A673 (cell line): ENCODE measurements around the gene ASTN2. TPM values are rescaled to one million over a fixed set of nuclear protein-coding genes. Genes with fewer than 3 reads are reported as not detected.

Source experiments
- BruUV-seq: library from RNA; stranded (reverse); fragments of 400-500 nt; replicated peaks from 2 replicates; lab custom pipeline; 2021; lab: Mats Ljungman, UMichigan
- CTCF ChIA-PET: fragments of 300-600 bp; sonication (Branson Sonifier 250); formaldehyde crosslinking; loops from one replicate; lab custom pipeline; 2022; ENCODE audit warnings: antibody characterized with exemption; lab: Charles Lee
- POLR2A ChIA-PET: fragments of 300-600 bp; sonication (Branson Sonifier 250); formaldehyde crosslinking; loops from one replicate; lab custom pipeline; 2022; ENCODE audit warnings: antibody characterized with exemption; ENCODE audit not compliant: low non-redundant PET; lab: Charles Lee
- DNase-seq: peaks from one replicate; pipeline ENCODE4 v3.0.0-alpha.2; 2015; ENCODE audit warnings: low spot score
- H3K27ac ChIP-seq: fragments of 200-600 bp; sonication (generic); 2 replicates; pipeline ENCODE4 v1.5.1; 2016; ENCODE audit warnings: mixed run types, low read depth, mild to moderate bottlenecking, mixed read lengths, antibody characterized with exemption, low read length; ENCODE audit not compliant: poor library complexity, severe bottlenecking
- H3K27me3 ChIP-seq: fragments of 200-600 bp; sonication (generic); replicated peaks from 2 replicates; pipeline ENCODE4 v1.6.1; 2017; ENCODE audit warnings: mixed run types, low read depth, mild to moderate bottlenecking, mixed read lengths, antibody characterized with exemption, low read length; ENCODE audit not compliant: insufficient read depth, poor library complexity
- H3K36me3 ChIP-seq: fragments of 200-600 bp; sonication (generic); 2 replicates; pipeline ENCODE4 v1.6.1; 2016; ENCODE audit warnings: mixed run types, mild to moderate bottlenecking, mixed read lengths, antibody characterized with exemption, low read length; ENCODE audit not compliant: insufficient read depth, poor library complexity, severe bottlenecking
- H3K4me1 ChIP-seq: fragments of 200-600 bp; sonication (generic); 2 replicates; pipeline ENCODE4 v1.6.1; 2017; ENCODE audit warnings: mixed run types, mild to moderate bottlenecking, mixed read lengths, antibody characterized with exemption, low read length; ENCODE audit not compliant: insufficient read depth, poor library complexity, severe bottlenecking
- H3K4me3 ChIP-seq: fragments of 200-600 bp; sonication (generic); 2 replicates; pipeline ENCODE4 v1.5.1; 2016; ENCODE audit warnings: low read depth, mixed run types, mild to moderate bottlenecking, mixed read lengths, low read length; ENCODE audit not compliant: poor library complexity, severe bottlenecking
- H3K9me3 ChIP-seq: fragments of 200-600 bp; sonication (generic); 2 replicates; pipeline ENCODE4 v1.6.1; 2016; ENCODE audit warnings: mixed run types, low read depth, mild to moderate bottlenecking, mixed read lengths, antibody characterized with exemption, low read length; ENCODE audit not compliant: poor library complexity, severe bottlenecking
- EZH2 ChIP-seq: fragments of 200-600 bp; sonication (generic); IDR thresholded peaks from 2 replicates; pipeline ENCODE4 v1.6.1; 2017; ENCODE audit warnings: borderline replicate concordance, low read depth, mild to moderate bottlenecking, mixed read lengths, antibody characterized with exemption, low read length; ENCODE audit not compliant: poor library complexity, severe bottlenecking
- intact Hi-C: fragments of 100-400 bp; cut with micrococcal nuclease; formaldehyde crosslinking; loops from one replicate; pipeline ENCODE4 v1.10.0; 2022; ENCODE audit not compliant: unreplicated experiment
- total RNA-seq: library from RNA; stranded (reverse); gene quantifications from 2 replicates; pipeline ENCODE4 v1.2.3, GENCODE V29; 2021
- TF ChIP-seq, protein P1 (sequence below): fragments of 300-800, 200-600 bp; sonication (generic); conservative IDR thresholded peaks from 2 replicates; pipeline ENCODE4 v1.5.1; 2017; ENCODE audit warnings: low read depth, mild to moderate bottlenecking, antibody characterized with exemption, low read length, moderate library complexity, mixed read lengths

ASTN2 gene
- total RNA-seq, 1 experiment from 2014 or later, result 3.4 TPM

DNA sequence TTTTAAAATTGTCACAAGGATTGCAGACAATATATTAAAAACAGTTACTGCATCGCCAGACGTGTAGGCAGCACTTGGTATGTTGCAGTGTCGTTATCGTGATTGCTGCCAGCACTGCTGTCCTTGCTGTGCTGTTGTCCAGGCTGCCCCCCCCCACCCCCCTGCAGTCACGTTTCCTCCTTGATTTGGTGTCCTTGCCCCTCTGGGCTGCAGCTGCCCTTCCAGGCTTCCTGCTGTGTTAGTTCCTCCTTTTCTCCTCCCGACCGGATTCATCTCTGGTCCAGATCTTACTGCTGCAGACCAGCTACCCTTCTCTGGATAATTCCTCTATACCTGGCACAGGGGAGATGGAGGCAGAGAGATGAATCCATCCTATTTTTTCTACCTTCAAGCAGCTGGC is 428.8 kb downstream of the ASTN2 start:
- peaks cover 19% of the 10 kb centered on the region for H3K27me3 ChIP-seq
- intact Hi-C loops, result no loop called here
- no peak for DNase-seq

GRCh38 chr9:116985596-116985995 is 429.3 kb downstream of the ASTN2 start:
- Histone ChIP-seq H3K4me1 (no peaks in the 10 kb centered on the region), H3K36me3 (no peaks in the 10 kb centered on the region), H3K27me3 (peaks cover 19% of the 10 kb centered on the region), H3K9me3 (no peaks in the 10 kb centered on the region), H3K4me3 (no peak overlapping the region), H3K27ac (no peak overlapping the region)
- TF ChIP-seq EZH2, result no peak
- TF ChIP-seq, protein P1, sequence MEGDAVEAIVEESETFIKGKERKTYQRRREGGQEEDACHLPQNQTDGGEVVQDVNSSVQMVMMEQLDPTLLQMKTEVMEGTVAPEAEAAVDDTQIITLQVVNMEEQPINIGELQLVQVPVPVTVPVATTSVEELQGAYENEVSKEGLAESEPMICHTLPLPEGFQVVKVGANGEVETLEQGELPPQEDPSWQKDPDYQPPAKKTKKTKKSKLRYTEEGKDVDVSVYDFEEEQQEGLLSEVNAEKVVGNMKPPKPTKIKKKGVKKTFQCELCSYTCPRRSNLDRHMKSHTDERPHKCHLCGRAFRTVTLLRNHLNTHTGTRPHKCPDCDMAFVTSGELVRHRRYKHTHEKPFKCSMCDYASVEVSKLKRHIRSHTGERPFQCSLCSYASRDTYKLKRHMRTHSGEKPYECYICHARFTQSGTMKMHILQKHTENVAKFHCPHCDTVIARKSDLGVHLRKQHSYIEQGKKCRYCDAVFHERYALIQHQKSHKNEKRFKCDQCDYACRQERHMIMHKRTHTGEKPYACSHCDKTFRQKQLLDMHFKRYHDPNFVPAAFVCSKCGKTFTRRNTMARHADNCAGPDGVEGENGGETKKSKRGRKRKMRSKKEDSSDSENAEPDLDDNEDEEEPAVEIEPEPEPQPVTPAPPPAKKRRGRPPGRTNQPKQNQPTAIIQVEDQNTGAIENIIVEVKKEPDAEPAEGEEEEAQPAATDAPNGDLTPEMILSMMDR, result no peak
- CTCF ChIA-PET, result no interaction called here
- no peak for DNase-seq
- BruUV-seq, result no TSS peak
- intact Hi-C loops, result no loop called here
- POLR2A ChIA-PET, result interaction anchor here (0.6 kb wide), 1 partner anchor 35 kb away, joined by 3 read pairs; no protein-coding TSS in a partner anchor

More for the DNA sequence above, 428.8 kb downstream of the ASTN2 start:
- CTCF ChIA-PET, result no interaction called here
- no TSS peak for BruUV-seq
- H3K9me3 ChIP-seq, result no peaks in the 10 kb centered on the region
- no peak overlapping the region for H3K27ac ChIP-seq
- H3K36me3 ChIP-seq, result no peaks in the 10 kb centered on the region
- H3K4me1 ChIP-seq, result no peaks in the 10 kb centered on the region
- POLR2A ChIA-PET, result interaction anchor here (0.6 kb wide), 1 partner anchor 36 kb away, joined by 3 read pairs; no protein-coding TSS in a partner anchor
- TF ChIP-seq EZH2, result no peak
- TF ChIP-seq, protein P1, result no peak
- no peak overlapping the region for H3K4me3 ChIP-seq

GRCh38 chr9:116984111-116984510 is 430.7 kb downstream of the ASTN2 start:
- DNase-seq, result no peak
- no peaks in the 10 kb centered on the region for H3K9me3 ChIP-seq
- ChIA-PET CTCF (no interaction called here), POLR2A (no interaction called here)
- peaks cover 19% of the 10 kb centered on the region for H3K27me3 ChIP-seq
- no peak overlapping the region for H3K4me3 ChIP-seq
- no peaks in the 10 kb centered on the region for H3K36me3 ChIP-seq
- intact Hi-C loops, result no loop called here
- BruUV-seq, result no TSS peak
- TF ChIP-seq EZH2, result no peak
- TF ChIP-seq, protein P1, result no peak
- H3K4me1 ChIP-seq, result no peaks in the 10 kb centered on the region
- no peak overlapping the region for H3K27ac ChIP-seq
